Superior temporal gyrus (tissue), 1 donor: ENCODE measurements around the gene CTRL.

Experiments used
- DNase-seq: peaks from one replicate; pipeline ENCODE4 v3.0.0-alpha.2; 2016; ENCODE audit errors: extremely low spot score

CTRL gene

GRCh38 chr16:67963292-67963661, 31.6 kb upstream of the CTRL start:
- DNase-seq = no peak

GRCh38 chr16:67962135-67962534, 30.5 kb upstream of the CTRL start:
- no peak for DNase-seq

GRCh38 chr16:67961551-67961957, 29.9 kb upstream of the CTRL start:
- DNase-seq = no peak

- no peak for DNase-seq
Measured at GRCh38 chr16:67959536-67960329, 28.1 kb upstream of the CTRL start.

- no peak for DNase-seq
Measured at GRCh38 chr16:67957622-67958021, 26.0 kb upstream of the CTRL start.

GRCh38 chr16:67954421-67955196, 22.9 kb upstream of the CTRL start:
- DNase-seq = no peak

- no peak for DNase-seq
Measured at GRCh38 chr16:67953641-67954375, 22.1 kb upstream of the CTRL start.

- DNase-seq = peak; percentile 83
Measured at GRCh38 chr16:67951485-67951884, 19.8 kb upstream of the CTRL start.

GRCh38 chr16:67950335-67950843, 18.7 kb upstream of the CTRL start:
- no peak for DNase-seq

- DNase-seq = no peak
Measured at GRCh38 chr16:67949645-67950044, 18.0 kb upstream of the CTRL start.

- no peak for DNase-seq
Measured at GRCh38 chr16:67948015-67948414, 16.4 kb upstream of the CTRL start.

- no peak for DNase-seq
Measured at GRCh38 chr16:67946966-67947558, 15.4 kb upstream of the CTRL start.

GRCh38 chr16:67946128-67946569, 14.5 kb upstream of the CTRL start:
- no peak for DNase-seq

- no peak for DNase-seq
Measured at GRCh38 chr16:67945392-67945933, 13.8 kb upstream of the CTRL start.

GRCh38 chr16:67944690-67945391, 13.2 kb upstream of the CTRL start:
- DNase-seq = no peak

GRCh38 chr16:67943619-67944504, 12.2 kb upstream of the CTRL start, which contains the start of gene LCAT:
TSS of gene LCAT (minus strand) at chr16:67944120. CDS start at chr16:67944101, 19 bp downstream.
- peak; percentile 78 for DNase-seq

- DNase-seq = no peak
Measured at GRCh38 chr16:67943256-67943618, 11.6 kb upstream of the CTRL start.

- DNase-seq = no peak
Measured at GRCh38 chr16:67942510-67943255, 11.0 kb upstream of the CTRL start.

- DNase-seq = peak; percentile 52
Measured at GRCh38 chr16:67942200-67942509, 10.5 kb upstream of the CTRL start.
